ENCODE results near the gene TMEM150A.

TMEM150A gene

GRCh38 chr2:85635636-85636035 lies 33.1 kb upstream of the TMEM150A start:
- H3K27me3 ChIP-seq = no peaks in the 10 kb centered on the region
- H3K4me3 ChIP-seq (ENCODE audit: low read depth in 1 of 2, low read length in 1 of 2) = no peak overlapping the region
- no peaks in the 10 kb centered on the region for H3K4me1 ChIP-seq (ENCODE audit: control insufficient read depth in 1 of 2, insufficient read depth in 1 of 2, low read depth in 1 of 2, low read length in 1 of 2)
- H3K27ac ChIP-seq = no peak overlapping the region
- TF ChIP-seq CTCF (IDR thresholded peaks at IDR 0.05) = no peak
- H3K36me3 ChIP-seq = peaks cover 91% of the 10 kb centered on the region
- H3K9me3 ChIP-seq = no peaks in the 10 kb centered on the region

- no peaks in the 10 kb centered on the region for H3K27me3 ChIP-seq
- no peaks in the 10 kb centered on the region for H3K9me3 ChIP-seq
- peaks cover 92% of the 10 kb centered on the region for H3K36me3 ChIP-seq
- H3K27ac ChIP-seq = no peak overlapping the region
- no peak for TF ChIP-seq CTCF (IDR thresholded peaks at IDR 0.05)
- no peaks in the 10 kb centered on the region for H3K4me1 ChIP-seq (ENCODE audit: control insufficient read depth in 1 of 2, insufficient read depth in 1 of 2, low read depth in 1 of 2, low read length in 1 of 2)
- H3K4me3 ChIP-seq (ENCODE audit: low read depth in 1 of 2, low read length in 1 of 2) = no peak overlapping the region
Measured at GRCh38 chr2:85635011-85635410, 32.5 kb upstream of the TMEM150A start.

- Histone ChIP-seq H3K4me3 (ENCODE audit: low read depth in 1 of 2, low read length in 1 of 2) (no peak overlapping the region), H3K27ac (no peak overlapping the region), H3K27me3 (no peaks in the 10 kb centered on the region), H3K4me1 (ENCODE audit: control insufficient read depth in 1 of 2, insufficient read depth in 1 of 2, low read depth in 1 of 2, low read length in 1 of 2) (no peaks in the 10 kb centered on the region), H3K9me3 (no peaks in the 10 kb centered on the region), H3K36me3 (peaks cover 97% of the 10 kb centered on the region)
- no peak for TF ChIP-seq CTCF (IDR thresholded peaks at IDR 0.05)
Measured at GRCh38 chr2:85631316-85631715, 28.8 kb upstream of the TMEM150A start.

GRCh38 chr2:85628658-85629057 lies 26.2 kb upstream of the TMEM150A start:
- H3K36me3 ChIP-seq = peaks cover 99% of the 10 kb centered on the region
- H3K27me3 ChIP-seq = no peaks in the 10 kb centered on the region
- TF ChIP-seq CTCF (IDR thresholded peaks at IDR 0.05) = no peak
- no peaks in the 10 kb centered on the region for H3K9me3 ChIP-seq
- H3K4me3 ChIP-seq (ENCODE audit: low read depth in 1 of 2, low read length in 1 of 2) = no peak overlapping the region
- peak overlapping the region; percentile 23 for H3K27ac ChIP-seq
- no peaks in the 10 kb centered on the region for H3K4me1 ChIP-seq (ENCODE audit: control insufficient read depth in 1 of 2, insufficient read depth in 1 of 2, low read depth in 1 of 2, low read length in 1 of 2)

- H3K9me3 ChIP-seq = no peaks in the 10 kb centered on the region
- no peak for TF ChIP-seq CTCF (IDR thresholded peaks at IDR 0.05)
- H3K27ac ChIP-seq = no peak overlapping the region
- no peaks in the 10 kb centered on the region for H3K4me1 ChIP-seq (ENCODE audit: control insufficient read depth in 1 of 2, insufficient read depth in 1 of 2, low read depth in 1 of 2, low read length in 1 of 2)
- no peaks in the 10 kb centered on the region for H3K27me3 ChIP-seq
- no peak overlapping the region for H3K4me3 ChIP-seq (ENCODE audit: low read depth in 1 of 2, low read length in 1 of 2)
- peaks cover 96% of the 10 kb centered on the region for H3K36me3 ChIP-seq
Measured at GRCh38 chr2:85623991-85624390, 21.5 kb upstream of the TMEM150A start.

GRCh38 chr2:85621338-85621737 lies 18.8 kb upstream of the TMEM150A start:
- no peak overlapping the region for H3K27ac ChIP-seq
- no peaks in the 10 kb centered on the region for H3K27me3 ChIP-seq
- H3K4me1 ChIP-seq (ENCODE audit: control insufficient read depth in 1 of 2, insufficient read depth in 1 of 2, low read depth in 1 of 2, low read length in 1 of 2) = peaks cover 11% of the 10 kb centered on the region in 2 experiments
- TF ChIP-seq CTCF (IDR thresholded peaks at IDR 0.05) = no peak
- H3K4me3 ChIP-seq (ENCODE audit: low read depth in 1 of 2, low read length in 1 of 2) = no peak overlapping the region
- peaks cover 70% of the 10 kb centered on the region for H3K36me3 ChIP-seq
- no peaks in the 10 kb centered on the region for H3K9me3 ChIP-seq

All from neutrophil (primary cell).